Mucosa of stomach (tissue), 1 donor: ENCODE data around the gene TCFL5.
A peak's percentile ranks its signal among the peaks of the same experiment; 100 is the strongest.

Source experiments
- H3K27me3 ChIP-seq: one replicate; pipeline ENCODE4 v1.7.0; 2013; ENCODE audit warnings: mild to moderate bottlenecking, low read length; ENCODE audit not compliant: control insufficient read depth, insufficient read depth
- H3K36me3 ChIP-seq: one replicate; pipeline ENCODE4 v1.7.0; 2013; ENCODE audit warnings: low read length; ENCODE audit not compliant: control insufficient read depth, insufficient read depth
- H3K4me1 ChIP-seq: one replicate; pipeline ENCODE4 v1.7.0; 2013; ENCODE audit warnings: mild to moderate bottlenecking, low read length; ENCODE audit not compliant: control insufficient read depth, insufficient read depth
- H3K4me3 ChIP-seq: one replicate; pipeline ENCODE4 v1.7.0; 2013; ENCODE audit warnings: low read length
- H3K9ac ChIP-seq: one replicate; pipeline ENCODE4 v1.7.0; 2013; ENCODE audit warnings: mild to moderate bottlenecking, low read length, moderate library complexity
- H3K9me3 ChIP-seq: one replicate; pipeline ENCODE4 v1.7.0; 2013; ENCODE audit warnings: mild to moderate bottlenecking, low read length, moderate library complexity; ENCODE audit not compliant: control insufficient read depth
- donor health status: Pancreatic carcinoma.

Gene TCFL5

DNA sequence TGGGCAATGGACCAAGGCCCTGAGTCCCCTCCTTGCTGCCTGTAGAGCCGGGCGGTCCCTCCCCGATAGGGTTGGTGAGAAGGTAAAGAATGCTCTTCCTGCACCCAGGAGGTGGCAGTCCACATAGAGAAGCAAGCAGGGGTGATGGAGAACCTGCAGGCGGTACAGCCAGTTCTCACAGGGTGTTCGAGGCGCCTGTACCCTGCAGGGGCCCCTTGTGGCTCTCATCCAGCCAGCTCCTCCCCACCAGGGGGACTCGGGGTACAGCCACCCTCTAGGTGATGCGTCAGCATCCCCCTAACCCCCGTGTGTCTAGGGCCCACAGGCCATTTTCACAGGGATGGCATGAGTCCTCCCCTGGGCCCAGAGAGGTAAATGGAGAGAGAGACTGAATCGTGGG lies 49.9 kb downstream of the TCFL5 start:
- Histone ChIP-seq H3K4me1 (peaks cover 28% of the 10 kb centered on the region), H3K9me3 (no peaks in the 10 kb centered on the region), H3K27me3 (peaks cover 24% of the 10 kb centered on the region), H3K9ac (no peak overlapping the region), H3K4me3 (no peak overlapping the region), H3K36me3 (peaks cover 10% of the 10 kb centered on the region)

DNA sequence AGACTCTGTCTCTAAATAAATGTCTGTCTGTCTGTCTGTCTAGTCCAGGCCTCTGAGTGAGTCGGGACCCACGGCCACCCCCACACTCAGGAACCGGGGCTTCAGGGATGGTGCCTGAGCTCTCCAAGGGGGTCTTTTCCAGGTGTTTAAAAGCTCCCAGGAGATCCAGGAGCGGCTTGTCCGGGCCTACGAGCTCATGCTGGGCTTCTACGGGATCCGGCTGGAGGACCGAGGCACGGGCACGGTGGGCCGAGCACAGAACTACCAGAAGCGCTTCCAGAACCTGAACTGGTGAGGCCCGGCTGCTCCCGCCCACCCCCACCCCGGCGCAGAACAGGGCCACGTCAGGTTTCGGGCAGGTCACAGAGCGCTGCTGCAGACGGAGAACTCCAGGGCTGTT lies 50.3 kb downstream of the TCFL5 start:
- H3K4me1 ChIP-seq = peaks cover 29% of the 10 kb centered on the region
- H3K27me3 ChIP-seq = peaks cover 20% of the 10 kb centered on the region
- H3K4me3 ChIP-seq = no peak overlapping the region
- H3K36me3 ChIP-seq = peaks cover 10% of the 10 kb centered on the region
- H3K9ac ChIP-seq = no peak overlapping the region
- H3K9me3 ChIP-seq = no peaks in the 10 kb centered on the region

DNA sequence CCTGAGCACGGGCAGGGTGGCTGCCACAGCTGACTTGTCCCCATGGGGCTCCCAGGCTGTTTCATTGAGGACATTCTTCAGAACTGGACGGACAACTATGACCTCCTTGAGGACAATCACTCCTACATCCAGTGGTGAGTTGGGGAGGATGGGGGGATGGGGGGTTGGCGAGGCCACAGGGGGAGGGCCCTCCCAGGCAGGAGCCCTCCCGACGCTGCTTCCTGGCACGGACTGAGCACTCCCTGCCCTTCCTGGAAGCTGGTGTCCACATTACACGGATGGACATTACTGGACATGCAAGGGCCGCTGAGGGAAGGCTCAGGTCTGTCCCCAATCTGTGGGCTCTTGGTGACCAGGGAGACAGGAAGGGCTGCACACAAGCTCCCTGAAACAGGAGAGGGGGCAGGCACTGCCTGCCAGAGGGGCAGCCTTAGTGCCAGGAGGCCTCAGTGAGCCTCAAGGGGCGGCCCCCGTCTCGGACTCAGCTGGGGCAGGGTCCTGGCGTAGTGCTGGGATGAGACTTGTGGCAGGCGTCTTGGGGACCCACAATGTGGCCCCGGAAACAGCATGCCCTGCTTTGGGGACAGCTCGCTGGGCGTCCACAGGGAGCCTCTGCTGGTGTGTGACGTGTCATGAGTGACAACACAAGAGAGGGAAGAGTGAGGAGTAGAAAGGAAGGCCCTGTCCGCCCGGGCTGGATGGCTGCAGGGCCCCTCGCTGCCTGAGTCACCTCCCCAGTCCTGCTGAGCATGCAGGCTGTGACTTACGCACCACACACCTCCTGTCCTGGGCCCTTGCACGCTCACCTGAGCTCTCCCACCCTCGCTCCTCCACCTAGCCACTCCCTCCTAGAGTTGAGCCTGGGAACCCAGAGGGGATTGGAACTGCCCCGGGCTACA lies 51.8 kb downstream of the TCFL5 start:
- no peaks in the 10 kb centered on the region for H3K9me3 ChIP-seq
- H3K4me3 ChIP-seq = no peak overlapping the region
- H3K27me3 ChIP-seq = peaks cover 5% of the 10 kb centered on the region
- no peak overlapping the region for H3K9ac ChIP-seq
- H3K4me1 ChIP-seq = peaks cover 25% of the 10 kb centered on the region
- peaks cover 10% of the 10 kb centered on the region for H3K36me3 ChIP-seq

DNA sequence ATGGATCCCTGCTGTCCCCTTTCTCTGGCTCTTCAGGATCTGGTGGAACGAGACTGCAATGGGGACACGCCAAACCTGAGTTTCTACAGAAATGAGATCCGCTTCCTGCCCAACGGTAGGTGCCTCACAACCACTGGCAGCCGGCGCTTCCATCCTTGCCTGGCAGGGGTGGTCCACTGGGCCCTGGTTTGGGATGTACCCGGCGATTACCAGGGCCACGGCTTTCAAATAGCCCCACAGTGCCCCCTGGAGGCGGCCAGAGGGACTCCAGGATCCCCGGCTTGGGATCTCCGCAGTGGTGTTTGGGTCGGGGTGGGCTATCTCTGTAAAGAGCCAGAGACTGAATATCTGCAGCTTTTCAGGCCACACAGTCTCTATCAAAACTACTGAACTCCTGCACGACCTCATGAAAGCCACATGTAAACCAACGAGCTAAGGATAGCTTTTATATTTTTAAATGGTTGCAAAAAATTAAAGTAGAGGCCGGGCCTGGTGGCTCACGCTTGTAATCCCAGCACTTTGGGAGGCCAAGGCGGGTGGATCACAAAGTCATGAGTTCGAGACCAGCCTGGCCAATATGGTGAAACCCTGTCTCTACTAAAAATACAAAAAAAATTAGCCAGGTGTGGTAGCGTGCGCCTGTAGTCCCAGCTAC lies 53.3 kb downstream of the TCFL5 start:
- Histone ChIP-seq H3K9ac (no peak overlapping the region), H3K27me3 (no peaks in the 10 kb centered on the region), H3K36me3 (peaks cover 10% of the 10 kb centered on the region), H3K4me1 (peaks cover 29% of the 10 kb centered on the region), H3K9me3 (no peaks in the 10 kb centered on the region), H3K4me3 (no peak overlapping the region)

DNA sequence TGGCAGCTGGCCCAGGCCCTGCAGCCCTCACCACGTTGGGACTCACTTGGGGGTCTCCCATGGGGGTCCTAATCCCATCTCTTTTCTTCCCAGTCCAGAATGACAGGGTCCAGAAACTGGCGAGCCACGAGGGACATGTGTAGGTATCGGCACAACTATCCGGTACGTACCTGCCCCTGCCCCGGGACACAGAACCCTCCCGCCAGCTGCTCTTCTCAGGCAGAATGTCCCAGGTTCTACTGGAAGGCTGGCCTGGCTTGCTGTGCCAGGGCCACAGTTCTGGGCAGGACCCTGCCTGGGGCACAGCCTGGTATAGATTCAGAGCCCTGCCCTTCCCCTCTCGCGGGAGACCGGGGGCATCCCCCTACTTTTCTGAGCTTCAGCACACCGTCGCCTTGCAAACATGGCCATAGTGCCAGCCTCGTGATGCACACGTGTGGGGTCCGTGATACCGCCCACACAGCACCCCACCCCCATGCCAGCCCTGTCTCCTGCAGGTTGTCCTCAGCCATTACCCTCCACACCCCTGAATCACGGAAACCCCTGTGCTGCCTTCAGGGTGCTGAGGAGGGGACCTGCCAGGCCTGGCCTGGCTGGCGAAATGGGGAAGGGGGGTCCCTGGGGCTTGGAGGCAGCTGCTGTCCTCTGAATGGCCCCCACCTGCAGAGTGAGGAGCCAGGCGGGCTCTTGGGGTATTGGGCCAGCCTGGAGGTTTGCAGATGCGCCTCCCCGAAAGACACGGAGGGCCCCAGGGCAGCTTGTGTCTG lies 54.0 kb downstream of the TCFL5 start:
- no peak overlapping the region for H3K9ac ChIP-seq
- H3K4me1 ChIP-seq = peaks cover 29% of the 10 kb centered on the region
- H3K4me3 ChIP-seq = no peak overlapping the region
- H3K27me3 ChIP-seq = no peaks in the 10 kb centered on the region
- H3K9me3 ChIP-seq = no peaks in the 10 kb centered on the region
- H3K36me3 ChIP-seq = peaks cover 10% of the 10 kb centered on the region

DNA sequence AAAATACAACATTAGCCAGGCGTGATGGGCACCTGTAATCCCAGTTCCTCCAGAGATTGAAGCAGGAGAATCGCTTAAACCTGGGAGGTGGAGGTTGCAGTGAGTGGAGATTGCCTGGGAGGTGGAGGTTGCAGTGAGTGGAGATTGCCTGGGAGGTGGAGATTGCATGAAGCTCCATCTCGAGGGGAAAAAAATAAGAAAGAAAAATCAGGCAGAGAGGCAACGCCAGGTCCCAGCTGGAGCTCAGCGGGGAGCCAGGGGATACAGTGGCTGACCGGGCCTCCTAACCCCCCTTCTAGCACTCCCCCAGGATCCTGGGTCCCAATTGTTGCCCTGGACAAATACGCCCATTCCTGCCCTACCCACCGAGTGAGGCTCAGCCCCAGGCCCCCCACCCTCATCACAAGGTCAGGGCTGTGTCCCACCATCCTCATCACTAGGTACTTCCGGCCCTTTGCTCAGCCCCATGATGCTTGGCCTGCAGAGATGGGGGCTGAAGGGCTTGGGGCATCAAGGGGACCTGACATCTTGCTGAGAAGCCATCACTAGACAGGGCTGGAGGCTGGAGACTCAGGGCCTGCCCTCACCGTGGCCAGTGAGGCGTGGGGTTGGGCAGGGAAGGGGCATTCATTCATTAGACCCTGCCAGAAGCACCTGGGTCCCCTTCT lies 55.1 kb downstream of the TCFL5 start:
- peaks cover 10% of the 10 kb centered on the region for H3K36me3 ChIP-seq
- H3K4me3 ChIP-seq = no peak overlapping the region
- H3K4me1 ChIP-seq = peaks cover 29% of the 10 kb centered on the region
- no peak overlapping the region for H3K9ac ChIP-seq
- no peaks in the 10 kb centered on the region for H3K27me3 ChIP-seq
- no peaks in the 10 kb centered on the region for H3K9me3 ChIP-seq

DNA sequence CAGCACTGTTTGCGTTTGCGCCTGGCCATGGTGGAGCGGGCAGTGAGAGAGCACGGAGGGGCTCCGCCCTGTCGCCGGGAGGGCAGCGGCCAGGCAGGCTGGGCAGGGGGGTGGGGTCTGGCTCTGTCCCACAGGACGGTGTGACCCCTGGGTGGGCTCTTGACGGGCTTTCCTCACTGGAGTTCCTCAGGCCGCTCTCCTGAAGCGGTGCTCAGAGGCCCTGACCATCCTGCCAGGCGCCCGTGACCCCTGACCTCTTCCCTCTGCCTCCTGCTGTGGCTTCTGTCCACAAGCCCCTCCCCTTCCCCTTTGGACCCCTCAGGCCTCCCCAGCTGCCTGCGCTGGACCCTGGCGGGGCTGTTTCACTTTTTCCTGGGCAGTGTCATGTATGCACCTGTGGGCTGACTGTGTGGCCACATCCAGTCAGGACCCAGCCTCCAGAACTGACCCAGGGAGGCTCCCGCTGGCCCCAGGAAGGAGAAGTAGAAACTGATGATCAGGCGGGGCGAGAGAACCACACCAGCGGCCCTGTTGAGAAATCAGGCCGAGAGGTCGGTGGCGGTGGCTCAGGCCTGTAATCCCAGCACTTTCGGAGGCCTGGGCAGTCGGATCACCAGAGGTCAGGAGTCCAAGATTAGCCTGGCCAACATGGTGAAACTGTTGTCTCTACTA lies 55.8 kb downstream of the TCFL5 start:
- H3K4me3 ChIP-seq = peak overlapping the region; percentile 63
- peaks cover 10% of the 10 kb centered on the region for H3K36me3 ChIP-seq
- H3K9ac ChIP-seq = peak overlapping the region; percentile 70
- H3K27me3 ChIP-seq = no peaks in the 10 kb centered on the region
- no peaks in the 10 kb centered on the region for H3K9me3 ChIP-seq
- peaks cover 29% of the 10 kb centered on the region for H3K4me1 ChIP-seq

DNA sequence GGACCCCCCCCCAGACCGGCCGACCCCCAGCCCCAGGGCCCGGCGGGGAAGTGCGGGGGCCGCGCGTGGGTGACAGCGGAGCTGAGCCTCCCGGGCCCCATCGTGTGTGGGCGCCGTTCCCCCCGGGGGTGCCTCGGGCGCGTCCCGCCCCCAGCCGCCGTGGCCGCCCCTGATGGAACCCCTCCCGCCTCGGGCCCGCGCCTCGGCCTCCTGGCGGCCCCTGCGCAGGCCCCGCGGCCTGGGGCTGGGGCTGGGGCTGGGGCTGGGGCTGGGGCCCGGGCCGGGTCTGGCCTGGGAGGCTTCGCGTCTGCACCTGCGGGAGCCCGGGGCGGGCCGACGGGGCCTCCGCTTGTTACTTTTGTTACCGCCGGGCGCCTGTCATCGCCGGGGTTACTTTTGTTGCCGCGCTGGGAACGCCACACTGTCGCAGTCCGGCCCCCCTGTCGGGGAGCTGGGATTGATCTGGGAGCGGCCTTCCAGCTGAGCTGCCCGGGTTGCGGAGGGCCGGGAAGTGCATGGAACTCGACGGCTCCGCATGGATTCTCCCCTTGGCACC lies 56.4 kb downstream of the TCFL5 start:
- H3K27me3 ChIP-seq = no peaks in the 10 kb centered on the region
- no peaks in the 10 kb centered on the region for H3K9me3 ChIP-seq
- peak overlapping the region; percentile 63 for H3K4me3 ChIP-seq
- peak overlapping the region; percentile 79 for H3K9ac ChIP-seq
- peaks cover 29% of the 10 kb centered on the region for H3K4me1 ChIP-seq
- H3K36me3 ChIP-seq = peaks cover 7% of the 10 kb centered on the region

DNA sequence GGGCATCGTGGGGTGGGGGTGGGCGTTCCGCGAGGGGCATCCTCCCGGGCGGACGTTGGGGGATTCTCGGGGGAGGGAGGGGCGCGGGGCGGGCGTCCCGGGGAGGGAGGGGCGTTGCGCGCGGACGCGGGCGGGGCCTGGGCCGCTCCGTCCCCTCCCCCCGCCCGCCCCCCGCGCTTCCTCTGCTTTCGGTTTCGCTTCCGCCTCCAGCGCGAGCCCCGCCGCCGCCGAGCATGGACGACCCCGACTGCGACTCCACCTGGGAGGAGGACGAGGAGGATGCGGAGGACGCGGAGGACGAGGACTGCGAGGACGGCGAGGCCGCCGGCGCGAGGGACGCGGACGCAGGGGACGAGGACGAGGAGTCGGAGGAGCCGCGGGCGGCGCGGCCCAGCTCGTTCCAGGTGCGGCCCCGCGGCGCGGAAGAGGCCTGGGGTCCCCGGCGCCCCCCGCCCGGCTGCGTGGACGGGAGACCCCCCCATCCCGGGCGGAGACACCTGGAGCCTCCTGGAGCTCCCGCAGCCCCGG lies 56.9 kb downstream of the TCFL5 start, which contains the start of gene OGFR:
Gene OGFR (plus strand): TSS at position 209 of the 528 bp plus-strand sequence. CDS start 25 bp downstream, at position 234.
- H3K9me3 ChIP-seq = no peaks in the 10 kb centered on the region
- H3K36me3 ChIP-seq = peaks cover 1% of the 10 kb centered on the region
- peak within 1 kb of the TSS; percentile 79 for H3K9ac ChIP-seq
- peak within 1 kb of the TSS; percentile 63 for H3K4me3 ChIP-seq
- no peaks in the 10 kb centered on the region for H3K27me3 ChIP-seq
- H3K4me1 ChIP-seq = peaks cover 29% of the 10 kb centered on the region

DNA sequence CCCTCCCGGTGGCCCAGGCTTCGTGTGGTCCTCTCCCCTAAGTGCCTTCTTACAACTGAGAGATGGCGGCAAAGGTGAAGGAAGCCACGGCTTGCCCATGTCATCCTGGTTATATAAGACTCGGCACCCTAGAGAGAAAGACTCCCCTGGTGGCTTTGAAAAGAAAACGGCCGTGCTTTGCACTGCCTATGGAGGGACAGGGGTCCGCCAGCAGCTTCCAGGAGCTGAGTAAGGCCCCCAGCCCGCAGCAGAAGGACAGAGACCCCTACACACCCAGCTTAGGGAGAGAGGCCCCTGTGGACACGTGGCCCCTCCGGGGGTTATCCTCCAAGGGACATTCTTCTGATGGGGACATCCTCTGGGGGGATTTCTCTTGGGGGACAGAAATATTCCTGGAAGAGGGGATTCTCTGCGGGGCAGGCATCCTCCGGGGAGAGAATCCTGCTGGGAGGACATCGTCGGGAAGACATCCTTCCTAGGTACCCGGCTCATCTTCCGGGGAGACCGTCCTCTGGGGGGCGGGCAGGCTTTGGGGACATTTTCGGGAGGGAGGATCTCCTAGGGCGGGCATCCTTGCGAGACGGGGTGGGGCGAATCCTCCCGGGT lies 57.5 kb downstream of the TCFL5 start:
- H3K9ac ChIP-seq = peak overlapping the region; percentile 39
- H3K9me3 ChIP-seq = no peaks in the 10 kb centered on the region
- no peak overlapping the region for H3K4me3 ChIP-seq
- no peaks in the 10 kb centered on the region for H3K27me3 ChIP-seq
- peaks cover 29% of the 10 kb centered on the region for H3K4me1 ChIP-seq
- no peaks in the 10 kb centered on the region for H3K36me3 ChIP-seq
